HG03439 (cell line): Measurements from ENCODE around the gene PDE6B.

Source experiments
- ATAC-seq: cut with Tn5 transposase; IDR thresholded peaks from one replicate; pipeline ENCODE4 v1.9.1; 2021; ENCODE audit warnings: mild to moderate bottlenecking, moderate library complexity; ENCODE audit not compliant: unreplicated experiment

Gene PDE6B

GRCh38 chr4:622071-622995 is 3.0 kb upstream of the PDE6B start:
- ATAC-seq = no peak

DNA sequence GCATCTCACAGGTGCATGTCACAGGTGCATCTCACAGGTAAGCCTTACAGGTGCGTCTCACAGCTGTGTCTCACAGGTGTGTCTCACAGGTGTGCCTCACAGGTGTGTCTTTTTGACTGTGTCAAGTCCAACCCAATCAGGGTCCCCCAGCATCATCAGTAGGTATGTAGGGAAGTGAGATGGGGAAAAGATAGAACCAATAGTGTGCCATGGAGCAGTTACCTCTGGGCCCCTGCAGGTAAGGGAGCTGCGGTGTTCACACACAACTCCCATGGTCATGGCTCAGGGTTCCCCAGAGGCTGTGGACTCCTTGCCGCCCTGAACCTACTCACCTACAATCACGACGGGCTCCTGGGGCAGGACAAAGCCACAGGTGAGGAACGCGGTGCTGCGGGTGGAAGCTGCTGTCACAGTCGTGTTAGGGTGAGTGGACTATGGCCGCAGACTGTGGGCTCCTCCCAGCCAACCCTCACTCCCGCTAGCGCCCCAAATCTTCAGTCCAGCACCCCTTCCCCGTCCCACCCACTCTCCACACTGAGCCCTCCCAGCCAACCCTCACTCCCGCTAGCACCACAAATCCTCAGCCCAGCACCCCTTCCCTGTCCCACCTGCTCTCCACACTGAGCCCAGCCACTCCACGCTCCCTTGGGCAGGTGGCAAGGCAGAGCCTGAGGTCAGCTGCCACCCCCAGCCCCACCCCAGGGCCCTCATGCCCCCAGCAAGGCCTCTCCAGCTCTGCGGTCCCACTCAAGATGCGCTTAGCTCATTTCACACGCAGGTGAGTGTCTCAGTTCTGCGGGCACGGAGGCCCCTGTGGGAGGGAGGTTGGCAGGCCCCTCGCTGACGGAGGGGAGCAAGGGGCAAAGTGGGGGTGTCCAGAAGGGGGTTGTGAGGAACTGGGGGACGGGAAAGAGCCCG is 2.1 kb upstream of the PDE6B start:
- ATAC-seq = no peak

GRCh38 chr4:623914-624566 is 1.3 kb upstream of the PDE6B start:
- no peak for ATAC-seq

DNA sequence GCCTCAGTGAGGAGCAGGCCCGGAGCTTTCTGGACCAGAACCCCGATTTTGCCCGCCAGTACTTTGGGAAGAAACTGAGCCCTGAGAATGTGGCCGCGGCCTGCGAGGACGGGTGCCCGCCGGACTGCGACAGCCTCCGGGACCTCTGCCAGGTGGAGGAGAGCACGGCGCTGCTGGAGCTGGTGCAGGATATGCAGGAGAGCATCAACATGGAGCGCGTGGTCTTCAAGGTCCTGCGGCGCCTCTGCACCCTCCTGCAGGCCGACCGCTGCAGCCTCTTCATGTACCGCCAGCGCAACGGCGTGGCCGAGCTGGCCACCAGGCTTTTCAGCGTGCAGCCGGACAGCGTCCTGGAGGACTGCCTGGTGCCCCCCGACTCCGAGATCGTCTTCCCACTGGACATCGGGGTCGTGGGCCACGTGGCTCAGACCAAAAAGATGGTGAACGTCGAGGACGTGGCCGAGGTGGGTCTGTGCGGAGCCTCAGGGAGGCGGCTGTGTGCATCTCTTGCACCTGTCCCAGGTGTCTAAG is 323 bp downstream of the PDE6B start:
- no peak for ATAC-seq

DNA sequence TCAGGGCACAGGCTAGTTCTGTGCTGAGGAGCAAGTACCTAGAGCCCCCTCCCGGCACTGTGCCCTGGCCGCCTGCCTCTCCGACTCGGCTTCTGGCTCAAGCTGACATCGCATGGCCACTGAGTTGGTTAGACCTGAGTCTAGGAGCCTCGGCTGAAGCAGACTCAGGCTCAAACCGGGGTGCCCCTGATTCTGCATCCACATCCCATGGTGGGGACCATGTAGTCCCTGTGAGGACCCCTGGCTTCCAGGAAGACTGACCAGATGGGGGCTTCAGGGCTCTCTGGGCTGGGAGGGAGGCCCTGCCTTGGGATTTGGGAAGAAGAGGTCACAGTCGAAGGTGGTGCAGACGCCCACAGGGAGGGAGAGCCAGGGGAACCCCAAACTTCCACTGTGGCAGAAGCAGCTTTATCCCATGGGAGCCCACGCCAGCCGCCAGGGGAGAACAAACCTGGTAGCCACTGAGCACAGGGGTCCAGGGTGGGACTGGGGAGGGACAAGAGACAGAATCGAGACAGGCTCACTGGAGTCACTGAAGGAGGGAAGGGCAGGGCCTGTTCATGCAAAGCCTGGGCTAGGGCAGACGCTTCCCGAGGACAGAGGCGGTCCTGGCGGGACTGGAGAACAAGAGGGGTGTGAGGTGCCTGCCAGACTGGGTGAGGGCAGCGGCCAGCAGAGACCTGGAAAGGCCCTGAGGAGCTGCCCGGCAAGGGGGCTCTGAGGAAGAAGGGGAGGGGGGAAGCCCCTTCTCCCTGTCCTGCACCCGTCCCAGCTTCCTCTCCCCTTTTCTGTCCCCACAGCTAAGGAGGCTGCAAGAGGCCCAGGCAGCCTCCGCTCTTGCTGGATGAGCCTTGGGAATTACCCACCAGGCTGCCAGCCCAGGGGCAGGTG is 1.1 kb downstream of the PDE6B start:
- ATAC-seq = no peak

DNA sequence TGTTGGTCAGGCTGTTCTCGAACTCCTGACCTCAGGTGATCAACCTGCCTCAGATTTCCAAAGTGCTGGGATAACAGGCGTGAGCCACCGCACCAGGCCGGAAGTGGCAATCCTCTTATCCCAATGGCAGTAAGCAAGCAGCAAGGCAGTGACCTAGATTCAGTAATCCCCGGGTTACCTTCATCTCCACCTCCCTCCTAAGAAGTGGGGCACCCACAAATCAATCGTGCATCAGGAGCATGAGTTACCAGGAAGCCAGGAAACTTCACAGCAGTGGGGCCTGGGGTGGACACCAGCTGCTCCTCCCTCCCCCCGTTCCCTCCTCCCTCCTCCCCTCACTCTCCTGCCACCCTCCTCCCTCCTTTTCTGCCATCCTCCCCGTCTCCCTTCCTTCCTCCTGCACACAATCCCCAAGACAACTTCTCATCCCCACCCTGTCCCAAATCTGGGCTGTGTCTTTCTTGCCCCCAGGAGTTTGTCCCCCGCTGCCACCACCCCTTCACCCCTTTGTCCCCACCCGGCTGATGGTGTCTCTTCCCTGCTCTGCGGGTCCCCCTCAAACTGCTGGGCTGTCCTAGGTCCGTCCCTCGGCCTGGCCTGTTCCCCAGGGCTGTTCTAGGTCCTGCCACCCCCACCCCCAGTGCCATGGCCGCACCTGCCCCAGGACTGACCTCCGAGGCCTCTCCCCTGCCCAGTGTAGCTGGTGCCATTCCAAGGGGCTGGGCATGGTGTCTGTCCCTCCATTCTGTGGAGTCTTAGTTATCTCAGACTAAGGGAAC is 2.2 kb downstream of the PDE6B start:
- ATAC-seq = no peak

- ATAC-seq = no peak
Observed at GRCh38 chr4:628311-628741, 3.0 kb downstream of the PDE6B start.

GRCh38 chr4:628821-629635 is 3.7 kb downstream of the PDE6B start:
- ATAC-seq = no peak

DNA sequence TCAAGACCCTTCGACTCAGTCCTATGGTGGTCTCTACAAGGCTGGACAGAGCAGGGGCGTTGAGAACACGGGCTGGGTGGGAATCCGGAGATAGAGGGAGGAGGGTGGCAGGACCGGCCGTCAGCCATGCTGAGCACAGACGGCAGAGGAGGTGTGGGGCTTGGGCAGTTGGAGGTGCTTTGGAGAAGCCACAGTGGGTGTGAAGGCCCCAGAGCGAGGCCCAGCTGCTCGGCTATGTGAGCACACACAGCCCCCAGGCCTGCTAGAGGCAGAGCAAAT is 4.2 kb downstream of the PDE6B start:
- ATAC-seq = no peak

- no peak for ATAC-seq
Observed at GRCh38 chr4:629915-630641, 4.7 kb downstream of the PDE6B start.

- ATAC-seq = no peak
Observed at GRCh38 chr4:630656-631055, 5.3 kb downstream of the PDE6B start.

DNA sequence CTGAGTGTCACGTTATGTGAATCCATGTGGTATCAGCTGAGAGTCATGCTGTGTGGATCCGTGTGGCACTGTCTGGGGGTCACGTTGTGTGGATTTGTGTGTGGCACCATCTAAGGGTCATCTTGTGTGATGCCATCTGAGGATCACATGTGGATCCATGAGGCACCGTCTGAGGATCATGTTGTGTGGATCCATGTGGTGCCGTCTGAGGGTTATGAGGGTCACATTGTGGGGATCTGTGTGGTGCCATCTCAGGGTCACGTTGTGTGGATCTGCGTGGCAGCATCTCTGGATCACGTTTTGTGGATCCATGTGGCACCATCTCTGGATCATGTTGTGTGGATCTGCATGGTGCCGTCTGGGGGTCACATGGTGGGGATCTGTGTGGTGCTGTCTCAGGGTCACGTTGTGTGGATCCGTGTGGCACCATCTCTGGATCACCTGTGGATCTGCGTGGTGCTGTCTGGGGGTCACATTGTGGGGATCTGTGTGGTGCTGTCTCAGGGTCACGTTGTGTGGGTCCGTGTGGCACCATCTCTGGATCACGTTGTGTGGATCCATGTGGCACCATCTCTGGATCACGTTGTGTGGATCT is 6.9 kb downstream of the PDE6B start:
- ATAC-seq = no peak

- ATAC-seq = no peak
Observed at GRCh38 chr4:632926-633325, 7.6 kb downstream of the PDE6B start.

GRCh38 chr4:633406-633805 is 8.0 kb downstream of the PDE6B start:
- ATAC-seq = no peak

GRCh38 chr4:633976-634598 is 8.7 kb downstream of the PDE6B start:
- no peak for ATAC-seq

DNA sequence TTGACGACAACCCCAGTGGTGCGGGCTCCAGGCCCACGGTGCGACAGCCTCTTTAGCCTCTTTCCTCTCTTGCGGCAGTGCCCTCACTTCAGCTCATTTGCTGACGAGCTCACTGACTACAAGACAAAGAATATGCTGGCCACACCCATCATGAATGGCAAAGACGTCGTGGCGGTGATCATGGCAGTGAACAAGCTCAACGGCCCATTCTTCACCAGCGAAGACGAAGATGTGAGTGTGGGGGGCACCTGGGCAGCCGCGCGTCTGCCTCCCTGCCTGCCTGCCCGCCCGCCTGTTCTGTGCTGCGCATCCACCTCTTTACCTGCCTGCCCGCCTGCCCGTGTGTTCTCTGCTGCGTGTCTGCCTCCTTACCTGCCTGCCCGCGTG is 9.2 kb downstream of the PDE6B start:
- ATAC-seq = no peak
